ENCODE measurements around the gene DIDO1.

DIDO1 gene

DNA sequence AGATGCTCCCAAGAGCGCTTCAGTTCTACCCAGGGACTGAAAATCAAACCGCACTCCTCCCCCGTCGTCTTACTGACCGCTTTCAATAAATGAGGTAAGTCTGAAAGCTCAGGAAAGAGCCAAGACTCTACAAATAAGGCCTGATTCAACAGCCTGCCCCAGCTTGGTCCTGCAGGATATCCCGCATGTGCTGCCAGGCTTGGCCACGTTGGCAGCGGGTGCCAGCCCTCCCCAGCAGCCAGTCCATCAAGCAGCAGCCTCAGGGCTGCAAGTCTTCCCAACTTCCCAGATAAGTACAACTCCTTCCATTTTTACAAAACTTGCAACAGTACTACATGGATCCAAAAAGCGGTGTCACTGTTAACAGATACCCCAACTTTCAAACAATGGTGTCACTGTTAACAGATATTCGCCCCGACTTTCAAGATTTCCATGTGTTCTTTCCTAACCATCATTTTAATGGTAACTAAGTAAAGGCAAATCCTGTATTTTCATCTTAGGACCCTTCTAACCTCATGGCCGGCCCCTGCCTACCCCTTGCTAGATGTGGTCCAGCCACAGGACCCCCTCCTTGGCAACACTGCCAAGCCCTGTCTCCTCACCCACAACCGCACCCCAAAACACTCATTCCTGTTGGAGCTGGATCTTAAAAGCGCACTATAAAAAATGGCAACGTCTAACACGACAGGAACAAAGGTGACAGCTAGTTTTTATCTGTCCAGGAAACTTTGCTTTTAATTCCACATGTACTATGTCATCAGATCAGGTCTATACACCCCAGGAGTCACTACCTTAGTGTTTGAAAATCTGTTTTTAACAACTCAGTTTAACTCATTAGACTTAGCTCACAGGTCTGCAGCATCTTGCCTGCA is 28.0 kb downstream of the DIDO1 start:
- TF ChIP-seq POLR2A (IDR thresholded peaks at IDR 0.05; ENCODE audit: low read length) (no peak), GATA1 (IDR thresholded peaks at IDR 0.05; ENCODE audit: low read depth, low read length) (no peak)
- no peak for DNase-seq

DNA sequence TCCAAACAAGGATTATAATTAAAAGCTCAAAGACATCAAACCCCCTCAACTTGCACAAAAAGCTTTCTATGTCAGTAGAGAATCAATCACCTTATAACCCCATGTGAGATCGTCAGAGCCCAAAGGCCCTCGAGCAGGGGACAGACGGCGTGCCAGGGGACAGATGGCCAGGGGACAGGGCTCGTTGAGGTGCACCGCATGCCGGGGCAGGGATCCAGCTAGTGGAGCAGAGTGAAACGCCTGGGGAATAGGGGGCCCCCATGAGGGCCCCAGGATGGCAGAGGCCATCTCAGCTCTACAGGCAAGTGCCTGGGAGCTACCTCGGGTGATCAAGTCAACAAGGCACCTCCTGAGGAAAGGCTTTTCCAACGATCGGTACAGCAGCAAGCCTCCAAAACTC is 28.6 kb downstream of the DIDO1 start:
- no peak for TF ChIP-seq POLR2A (IDR thresholded peaks at IDR 0.05; ENCODE audit: low read length)
- no peak for TF ChIP-seq GATA1 (IDR thresholded peaks at IDR 0.05; ENCODE audit: low read depth, low read length)
- no peak for DNase-seq

DNA sequence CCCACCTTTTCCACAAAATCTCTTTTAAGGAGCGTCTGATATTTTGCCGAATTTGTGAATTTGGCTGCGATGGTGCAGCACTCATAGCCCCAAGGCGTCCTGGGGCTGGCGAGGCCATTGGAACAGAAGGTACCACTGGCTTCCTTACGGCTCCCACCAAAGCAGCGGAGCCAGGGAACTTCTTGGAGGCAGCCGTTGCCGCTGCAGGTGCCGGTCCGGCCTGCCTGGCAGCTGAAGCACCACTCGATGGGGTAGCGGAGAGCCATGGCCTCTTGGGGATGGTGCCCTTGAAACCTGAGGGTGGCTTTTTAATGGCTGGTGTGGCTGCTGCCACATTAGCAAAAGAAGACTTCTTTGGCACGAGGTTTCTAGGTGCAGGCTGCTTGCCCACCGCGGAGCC is 29.8 kb downstream of the DIDO1 start:
- DNase-seq, result no peak
- TF ChIP-seq POLR2A (IDR thresholded peaks at IDR 0.05; ENCODE audit: low read length), result no peak
- no peak for TF ChIP-seq GATA1 (IDR thresholded peaks at IDR 0.05; ENCODE audit: low read depth, low read length)

DNA sequence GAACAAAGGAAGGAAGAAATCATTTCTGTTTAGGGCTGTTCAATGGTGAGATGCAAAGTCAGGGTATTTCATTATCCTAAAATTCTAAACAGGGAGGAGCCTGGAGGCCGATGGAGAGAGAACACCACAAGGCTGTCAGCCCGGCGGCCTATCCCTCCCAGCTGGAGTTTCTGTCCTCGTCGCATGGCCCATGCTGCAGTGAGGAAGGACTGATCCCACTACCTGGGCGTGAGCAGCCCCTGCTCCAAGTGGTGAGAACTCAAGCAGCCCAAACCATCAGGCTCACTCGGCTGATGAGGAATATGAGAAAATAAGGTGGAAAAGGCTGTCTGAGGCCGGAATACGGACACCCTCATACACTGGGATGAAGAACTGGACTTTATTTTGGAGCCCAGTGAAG is 30.8 kb downstream of the DIDO1 start:
- TF ChIP-seq POLR2A (IDR thresholded peaks at IDR 0.05; ENCODE audit: low read length), result no peak
- TF ChIP-seq GATA1 (IDR thresholded peaks at IDR 0.05; ENCODE audit: low read depth, low read length), result no peak
- no peak for DNase-seq

DNA sequence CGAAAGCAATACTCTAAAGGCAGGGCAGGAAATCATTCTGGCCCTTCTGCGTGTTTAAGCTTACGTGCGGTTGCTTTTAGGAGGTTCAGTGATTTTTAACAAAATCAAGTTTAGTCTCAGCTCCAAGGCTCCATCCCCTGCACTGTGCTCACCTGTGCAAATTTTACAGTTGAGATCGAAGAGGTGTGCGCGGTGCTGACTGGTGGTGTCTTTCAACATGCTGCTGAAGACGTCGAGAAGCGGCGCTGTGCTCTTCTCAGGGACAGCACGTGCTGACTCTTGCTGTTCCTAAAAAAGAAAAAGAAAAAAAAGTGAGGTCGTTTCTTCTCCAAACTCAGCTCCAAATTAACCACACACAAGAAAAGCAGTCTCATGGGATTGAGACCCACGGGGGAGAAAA is 32.0 kb downstream of the DIDO1 start:
- DNase-seq, result no peak
- TF ChIP-seq POLR2A (IDR thresholded peaks at IDR 0.05; ENCODE audit: low read length), result no peak
- TF ChIP-seq GATA1 (IDR thresholded peaks at IDR 0.05; ENCODE audit: low read depth, low read length), result no peak

DNA sequence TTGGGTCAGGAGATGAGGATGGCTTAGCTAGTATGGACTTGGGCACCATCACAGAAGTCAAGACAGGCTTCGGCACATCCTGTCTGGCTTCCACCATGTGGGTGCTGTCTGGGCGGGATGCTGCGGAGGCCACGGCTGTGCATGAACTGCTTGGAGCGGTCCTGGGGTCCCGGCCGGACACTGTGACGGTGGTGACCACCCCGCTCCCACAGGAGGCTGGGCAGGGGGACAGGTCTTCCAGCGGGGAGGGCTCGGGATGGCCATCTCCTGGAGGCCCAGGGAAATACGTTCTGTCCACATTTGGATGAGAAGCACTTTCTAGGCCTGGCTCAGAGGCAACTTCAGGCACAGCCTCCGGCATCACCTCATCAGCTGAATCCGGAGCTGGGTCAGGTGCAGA is 32.6 kb downstream of the DIDO1 start:
- no peak for TF ChIP-seq GATA1 (IDR thresholded peaks at IDR 0.05; ENCODE audit: low read depth, low read length)
- TF ChIP-seq POLR2A (IDR thresholded peaks at IDR 0.05; ENCODE audit: low read length), result no peak
- no peak for DNase-seq

DNA sequence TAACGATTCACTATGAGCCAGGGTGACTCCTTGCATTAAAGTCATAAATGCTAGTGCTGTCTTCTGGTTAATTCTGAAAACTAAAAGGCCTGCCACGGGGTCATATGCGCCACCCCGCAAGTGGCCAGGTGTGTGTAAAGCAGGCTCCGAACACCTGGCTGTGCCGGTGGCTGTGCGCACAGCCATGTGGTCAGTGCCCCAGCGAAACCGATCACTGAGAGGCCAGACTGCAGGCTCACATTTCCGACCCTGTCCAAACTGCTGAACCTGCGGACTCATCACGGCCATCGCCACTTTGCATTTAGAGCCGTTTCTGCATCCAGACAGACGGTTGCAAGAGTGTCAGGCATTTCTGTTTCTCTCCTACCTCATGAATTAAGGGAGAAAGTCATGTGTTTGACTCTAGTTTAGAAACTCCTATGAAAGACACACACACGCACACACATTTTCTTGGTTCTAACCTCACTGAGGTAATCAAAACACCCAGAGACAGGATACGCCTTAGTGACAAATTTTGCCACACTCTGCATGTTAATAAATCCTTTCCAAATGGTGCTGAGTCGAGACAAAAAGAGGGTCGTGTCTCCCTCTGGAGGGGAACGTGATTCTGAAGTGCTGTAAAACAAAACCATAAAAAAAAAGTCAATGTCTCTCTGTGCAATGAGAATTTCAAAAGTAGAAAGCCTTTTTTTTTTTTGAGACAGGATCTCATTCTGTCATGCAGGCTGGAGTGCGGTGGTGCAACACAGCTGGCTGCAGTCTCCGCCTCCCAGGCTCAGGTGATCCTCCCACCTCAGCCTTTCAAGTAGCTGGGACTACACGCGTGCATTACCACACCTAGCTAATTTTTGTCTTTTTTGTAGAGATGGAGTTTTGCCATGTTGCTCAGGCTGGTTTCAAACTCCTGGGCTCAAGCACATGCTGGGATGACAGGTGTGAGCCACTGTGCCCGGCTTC is 33.7 kb downstream of the DIDO1 start:
- TF ChIP-seq GATA1 (IDR thresholded peaks at IDR 0.05; ENCODE audit: low read depth, low read length) (no peak), POLR2A (IDR thresholded peaks at IDR 0.05; ENCODE audit: low read length) (no peak)
- no peak for DNase-seq

DNA sequence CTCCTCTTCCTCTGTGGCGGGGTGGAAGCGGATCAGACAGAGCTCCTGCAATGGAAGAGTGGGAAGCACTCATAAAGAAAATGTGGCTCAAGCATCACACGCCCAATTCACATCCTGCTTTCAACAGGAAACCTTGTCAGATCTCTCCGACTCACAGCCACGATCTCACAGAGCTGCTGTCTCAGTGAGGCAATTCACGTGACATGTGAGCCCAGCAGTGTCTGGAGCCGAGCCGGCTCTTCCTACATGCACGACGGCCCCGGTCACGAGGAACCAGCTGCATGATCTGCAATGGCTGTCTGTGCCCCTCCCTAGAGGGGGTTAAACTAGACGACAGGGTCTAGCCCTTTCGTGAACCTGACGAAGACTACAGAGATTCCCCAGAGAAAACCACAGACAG is 35.2 kb downstream of the DIDO1 start:
- no peak for TF ChIP-seq POLR2A (IDR thresholded peaks at IDR 0.05; ENCODE audit: low read length)
- no peak for TF ChIP-seq GATA1 (IDR thresholded peaks at IDR 0.05; ENCODE audit: low read depth, low read length)
- no peak for DNase-seq

DNA sequence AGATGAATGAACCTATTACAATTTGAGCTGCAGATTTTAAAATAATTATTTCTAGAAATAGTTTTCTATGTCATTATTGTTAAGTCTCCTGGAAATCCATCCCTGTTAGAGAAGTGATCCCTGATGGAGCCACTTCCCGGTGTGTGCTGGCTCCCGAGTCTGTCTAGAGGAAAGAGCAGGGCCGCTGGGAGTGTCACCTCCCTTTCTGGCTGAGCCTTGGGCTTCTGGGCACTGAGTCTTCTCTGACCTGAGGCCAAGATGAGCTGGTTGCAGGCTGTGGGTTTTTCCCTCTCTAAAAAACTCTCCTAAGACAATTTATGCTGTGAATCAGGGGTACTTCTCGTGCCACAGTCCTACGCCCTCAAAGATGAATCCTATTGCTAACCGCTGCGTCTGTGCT is 35.9 kb downstream of the DIDO1 start:
- no peak for DNase-seq
- TF ChIP-seq GATA1 (IDR thresholded peaks at IDR 0.05; ENCODE audit: low read depth, low read length) (no peak), POLR2A (IDR thresholded peaks at IDR 0.05; ENCODE audit: low read length) (no peak)

DNA sequence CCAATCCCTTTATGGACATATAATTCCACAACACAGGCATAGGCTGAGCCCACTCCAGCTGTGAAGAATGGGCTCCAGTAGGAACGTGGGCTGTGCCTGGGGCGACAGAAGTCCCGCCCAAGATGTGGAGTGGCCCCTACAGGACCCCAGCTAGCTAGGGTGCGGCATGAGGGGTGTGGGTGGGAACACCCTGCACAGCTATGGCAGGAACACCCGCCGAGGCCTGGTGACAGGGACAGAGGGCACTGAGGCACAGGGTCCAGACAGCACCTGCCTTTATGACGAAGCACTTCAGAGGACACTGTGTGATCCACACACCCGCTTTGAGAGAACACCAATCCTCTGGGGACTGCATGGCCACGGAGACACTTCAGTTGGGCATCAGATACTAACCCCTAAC is 36.4 kb downstream of the DIDO1 start:
- DNase-seq, result no peak
- TF ChIP-seq POLR2A (IDR thresholded peaks at IDR 0.05; ENCODE audit: low read length) (no peak), GATA1 (IDR thresholded peaks at IDR 0.05; ENCODE audit: low read depth, low read length) (no peak)

DNA sequence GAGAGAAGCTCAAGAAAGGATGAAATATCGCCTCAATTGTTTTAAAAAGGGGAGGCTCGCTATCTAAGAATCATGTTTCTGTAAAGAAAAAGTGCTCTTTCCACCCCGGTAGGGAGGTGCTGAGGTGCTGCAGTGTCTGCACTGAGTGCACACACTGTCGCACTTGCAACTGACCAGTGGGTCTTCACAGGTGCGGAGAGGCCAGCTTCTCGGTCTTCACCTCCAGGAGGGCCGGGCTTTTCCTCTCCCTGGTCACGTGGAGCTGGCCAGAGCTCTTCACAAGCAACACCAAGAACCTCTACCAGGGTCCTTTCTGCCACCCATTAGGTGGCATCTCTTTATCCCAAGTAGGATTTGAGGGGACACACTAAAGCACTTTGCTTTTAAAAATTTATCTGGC is 36.9 kb downstream of the DIDO1 start:
- TF ChIP-seq GATA1 (IDR thresholded peaks at IDR 0.05; ENCODE audit: low read depth, low read length), result no peak
- no peak for TF ChIP-seq POLR2A (IDR thresholded peaks at IDR 0.05; ENCODE audit: low read length)

DNA sequence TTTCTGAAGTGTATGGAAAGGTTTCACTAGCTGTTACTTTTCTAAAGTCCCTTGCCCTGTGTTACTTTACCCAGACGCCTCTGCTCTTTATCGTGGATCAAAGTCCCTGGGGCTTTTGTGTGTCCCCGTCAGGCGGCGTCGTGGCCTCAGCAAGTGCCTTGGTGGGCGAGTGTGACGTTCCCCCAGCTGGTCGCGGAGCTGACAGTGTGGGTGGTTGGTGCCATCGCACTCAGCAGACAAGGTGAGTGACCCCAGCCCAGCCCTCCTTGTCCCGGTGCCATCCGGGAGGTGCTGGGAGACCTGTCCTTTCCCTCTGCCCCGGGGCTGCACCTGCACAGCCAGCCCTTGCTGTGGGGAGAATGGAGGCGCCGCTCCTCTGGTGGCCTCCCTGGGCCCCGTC is 37.4 kb downstream of the DIDO1 start:
- DNase-seq, result no peak
- TF ChIP-seq POLR2A (IDR thresholded peaks at IDR 0.05; ENCODE audit: low read length), result no peak
- TF ChIP-seq GATA1 (IDR thresholded peaks at IDR 0.05; ENCODE audit: low read depth, low read length), result no peak

More for the DNA sequence above, 36.9 kb downstream of the DIDO1 start:
- DNase-seq, result no peak

DNA sequence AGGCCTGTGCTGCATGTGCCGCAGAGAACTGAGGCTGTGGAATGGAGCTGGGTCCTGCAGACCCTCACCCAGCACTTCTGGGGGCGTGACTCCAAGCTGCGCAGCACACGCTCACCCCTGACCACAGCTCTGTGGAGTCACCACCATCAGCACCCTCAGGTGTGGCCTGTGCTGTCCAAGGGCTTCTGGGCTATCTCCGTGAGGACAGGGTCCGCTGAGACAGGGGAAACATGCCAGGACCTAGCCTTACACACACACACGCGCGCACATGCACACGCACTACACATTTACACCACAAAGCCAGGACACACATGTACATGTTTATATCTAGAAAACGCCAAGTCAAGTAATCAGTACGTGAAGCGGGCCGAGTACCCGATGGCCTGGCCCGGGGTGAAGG is 37.9 kb downstream of the DIDO1 start:
- no peak for DNase-seq
- TF ChIP-seq POLR2A (IDR thresholded peaks at IDR 0.05; ENCODE audit: low read length) (no peak), GATA1 (IDR thresholded peaks at IDR 0.05; ENCODE audit: low read depth, low read length) (no peak)

DNA sequence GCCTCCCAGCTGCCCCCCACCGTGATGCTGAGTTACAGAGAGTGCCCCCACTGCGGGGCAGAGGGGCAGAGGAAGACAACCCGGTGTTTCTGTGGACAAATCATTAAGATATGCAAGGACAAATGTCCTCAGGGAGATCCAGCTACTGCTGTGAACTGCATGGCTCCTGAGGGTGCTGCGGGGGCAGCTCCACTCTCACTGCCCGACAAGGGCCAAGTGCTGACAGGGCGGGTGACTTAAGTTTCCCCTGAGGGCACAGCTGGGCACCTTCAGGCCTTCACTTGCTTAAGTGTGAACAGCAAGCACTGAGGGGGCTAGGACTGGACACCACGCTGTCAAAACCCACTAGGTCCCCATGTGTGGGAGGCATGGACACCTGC is 38.5 kb downstream of the DIDO1 start:
- DNase-seq, result no peak
- TF ChIP-seq GATA1 (IDR thresholded peaks at IDR 0.05; ENCODE audit: low read depth, low read length) (no peak), POLR2A (IDR thresholded peaks at IDR 0.05; ENCODE audit: low read length) (no peak)

Data from erythroblast (primary cell).